GM21723 (cell line): ENCODE results near the gene HAT1.
"Not testable (repeated sequence)": the region's sequence is repeated elsewhere in the genome, so short reads cannot be mapped to it uniquely, and the experiment has no call there.

Experiments used
- ATAC-seq: cut with Tn5 transposase; IDR thresholded peaks from one replicate; pipeline ENCODE4 v1.9.1; 2021; ENCODE audit warnings: mild to moderate bottlenecking, moderate library complexity; ENCODE audit not compliant: unreplicated experiment

Gene HAT1, protein sequence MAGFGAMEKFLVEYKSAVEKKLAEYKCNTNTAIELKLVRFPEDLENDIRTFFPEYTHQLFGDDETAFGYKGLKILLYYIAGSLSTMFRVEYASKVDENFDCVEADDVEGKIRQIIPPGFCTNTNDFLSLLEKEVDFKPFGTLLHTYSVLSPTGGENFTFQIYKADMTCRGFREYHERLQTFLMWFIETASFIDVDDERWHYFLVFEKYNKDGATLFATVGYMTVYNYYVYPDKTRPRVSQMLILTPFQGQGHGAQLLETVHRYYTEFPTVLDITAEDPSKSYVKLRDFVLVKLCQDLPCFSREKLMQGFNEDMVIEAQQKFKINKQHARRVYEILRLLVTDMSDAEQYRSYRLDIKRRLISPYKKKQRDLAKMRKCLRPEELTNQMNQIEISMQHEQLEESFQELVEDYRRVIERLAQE

DNA sequence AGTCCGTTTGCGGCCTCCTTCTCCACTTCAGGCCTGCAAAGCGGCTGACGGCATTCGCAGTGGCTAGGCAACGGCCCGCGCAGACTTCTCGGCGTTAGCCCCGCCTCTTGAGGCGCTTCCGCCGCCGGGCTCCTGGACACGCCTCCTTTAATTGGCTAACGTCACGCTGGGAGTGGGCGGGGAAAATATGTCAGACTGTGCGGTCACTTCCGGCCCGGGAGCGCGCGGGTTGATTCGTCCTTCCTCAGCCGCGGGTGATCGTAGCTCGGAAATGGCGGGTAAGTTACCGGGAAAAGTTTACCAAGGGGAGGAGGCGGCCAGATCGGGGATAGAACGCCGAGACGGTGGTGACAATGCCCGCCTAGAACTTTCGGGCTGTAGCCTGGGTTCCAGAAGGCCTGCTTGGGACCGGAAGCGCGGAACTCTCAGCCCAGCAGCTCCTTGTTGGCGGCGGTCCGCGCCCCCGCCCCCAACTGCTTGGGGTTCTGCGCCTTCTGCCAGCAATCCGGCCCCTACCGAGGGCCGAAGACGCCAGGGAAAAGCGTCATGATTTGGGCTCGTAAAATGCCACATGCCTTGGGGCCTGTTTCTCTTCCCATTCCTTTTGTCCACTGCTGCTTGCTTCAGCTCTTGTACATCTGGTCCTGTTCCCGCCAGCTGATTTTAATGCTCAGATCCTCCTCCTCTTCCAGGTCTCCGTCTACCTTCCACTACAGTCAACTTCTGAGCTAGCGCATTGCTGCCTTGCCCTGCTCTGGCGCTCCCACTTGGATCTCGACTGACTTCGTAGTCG lies at the start of gene HAT1:
Gene HAT1, plus strand, starts transcription at position 232 of the 793 bp plus-strand sequence. Its CDS starts 40 bp downstream, at position 272.
- peak; percentile 96 for ATAC-seq

DNA sequence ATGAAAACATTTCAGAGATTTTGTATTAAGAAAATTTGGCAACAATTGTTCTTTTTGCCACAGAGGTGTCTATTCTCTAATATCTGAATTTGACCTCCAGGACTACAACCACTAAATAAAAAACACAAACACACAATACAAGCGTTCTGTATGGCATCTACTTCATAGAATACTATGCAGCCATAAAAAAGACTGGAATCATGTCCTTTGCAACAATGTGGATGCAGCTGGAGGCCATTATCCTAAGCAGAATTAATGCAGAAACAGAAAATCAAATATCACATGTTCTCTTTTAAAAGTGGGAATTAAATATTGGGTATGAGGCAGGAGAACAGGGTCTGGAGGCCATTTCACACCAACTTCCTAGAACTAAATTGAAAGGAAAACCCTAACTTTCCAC lies 47.7 kb upstream of the HAT1 start:
- ATAC-seq, result no peak

DNA sequence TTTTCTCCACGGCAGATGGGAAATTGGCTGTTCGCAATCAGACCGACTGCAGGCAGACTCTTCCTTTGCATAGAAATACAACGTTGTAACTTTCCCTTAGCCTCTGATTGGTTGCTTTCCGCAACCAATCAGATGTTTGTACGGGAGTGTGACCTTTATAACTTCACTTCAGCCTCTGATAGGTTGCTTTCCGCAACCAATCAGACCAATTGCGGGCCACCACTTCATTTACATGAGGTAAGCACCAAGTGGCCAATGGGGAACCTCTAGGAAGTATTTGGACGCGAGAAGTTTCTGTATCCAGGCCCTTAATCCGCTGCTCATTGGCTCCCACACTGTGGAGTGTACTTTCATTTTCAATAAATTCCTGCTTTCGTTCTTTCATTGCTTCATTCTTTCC lies 47.3 kb upstream of the HAT1 start:
- ATAC-seq, result no peak

- no peak for ATAC-seq
These were observed 43.7 kb upstream of the HAT1 start for GRCh38 chr2:171878481-171878993.

- no peak for ATAC-seq
These were observed 42.4 kb upstream of the HAT1 start for GRCh38 chr2:171879865-171880264.

- no peak for ATAC-seq
These were observed 41.5 kb upstream of the HAT1 start for GRCh38 chr2:171880774-171881173.

DNA sequence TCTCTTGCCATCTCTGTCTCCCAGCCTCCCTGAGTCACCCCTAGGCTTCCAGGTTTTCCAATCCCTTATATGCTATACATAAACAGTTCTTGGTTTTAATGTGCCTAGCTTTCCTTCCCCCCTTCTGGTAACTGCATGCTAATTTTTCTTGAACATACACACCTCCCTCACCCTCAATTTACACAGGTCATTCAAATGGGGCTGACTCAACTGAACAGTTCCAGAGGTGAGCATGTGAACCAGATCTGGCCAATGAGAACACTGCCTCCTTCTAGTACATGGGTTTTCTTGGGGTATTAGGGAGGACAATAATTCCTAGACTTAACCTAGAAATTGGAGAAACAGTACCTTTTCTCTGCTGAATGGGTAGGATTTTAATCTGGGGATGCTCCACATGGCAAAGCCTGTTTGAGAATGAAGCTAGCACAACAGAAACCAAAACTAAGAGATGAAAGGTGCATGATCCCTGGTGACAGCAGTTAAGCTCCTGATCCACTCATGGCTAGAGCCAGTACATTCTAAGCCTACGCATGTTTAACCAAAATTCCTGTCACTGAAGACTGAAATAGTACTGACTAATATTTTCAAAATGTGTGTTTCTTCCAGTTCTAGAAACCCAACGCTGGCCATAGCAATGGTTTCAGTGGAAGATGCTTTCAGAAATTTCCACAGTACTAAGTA lies 40.0 kb upstream of the HAT1 start:
- ATAC-seq, result peak; percentile 68

GRCh38 chr2:171883275-171883893 lies 38.9 kb upstream of the HAT1 start:
- no peak for ATAC-seq

- no peak for ATAC-seq
These were observed 32.9 kb upstream of the HAT1 start for GRCh38 chr2:171889333-171889732.

GRCh38 chr2:171889808-171890207 lies 32.5 kb upstream of the HAT1 start:
- ATAC-seq, result no peak

DNA sequence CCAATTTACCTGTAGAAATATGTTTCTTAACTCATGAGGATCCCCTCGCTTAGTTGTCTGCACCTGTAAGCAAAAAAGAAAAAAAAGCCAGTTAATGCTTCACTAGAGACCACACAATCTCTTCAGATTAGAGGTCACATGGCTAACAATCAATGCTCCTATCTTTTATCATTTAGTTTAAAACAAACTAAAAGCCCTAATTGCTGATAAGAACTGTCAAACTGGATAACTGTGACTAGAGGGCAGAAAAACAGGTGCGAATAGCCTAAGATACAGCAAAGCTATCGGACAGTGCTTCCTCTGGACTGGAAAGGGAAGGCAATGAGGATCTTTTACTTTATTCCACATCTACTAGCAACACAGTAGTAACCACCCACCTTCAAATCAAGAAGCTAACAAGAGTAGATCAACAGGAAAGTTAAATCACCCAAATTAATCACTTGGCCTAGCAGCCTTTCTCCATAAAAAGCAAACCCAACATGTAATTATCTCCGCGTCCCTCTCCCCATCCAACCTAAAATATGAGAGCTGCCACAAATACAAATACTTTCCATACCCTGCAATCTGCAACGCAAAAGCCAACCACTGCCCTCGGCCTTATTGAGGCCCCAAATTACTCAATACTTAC lies 29.0 kb upstream of the HAT1 start:
- no peak for ATAC-seq

DNA sequence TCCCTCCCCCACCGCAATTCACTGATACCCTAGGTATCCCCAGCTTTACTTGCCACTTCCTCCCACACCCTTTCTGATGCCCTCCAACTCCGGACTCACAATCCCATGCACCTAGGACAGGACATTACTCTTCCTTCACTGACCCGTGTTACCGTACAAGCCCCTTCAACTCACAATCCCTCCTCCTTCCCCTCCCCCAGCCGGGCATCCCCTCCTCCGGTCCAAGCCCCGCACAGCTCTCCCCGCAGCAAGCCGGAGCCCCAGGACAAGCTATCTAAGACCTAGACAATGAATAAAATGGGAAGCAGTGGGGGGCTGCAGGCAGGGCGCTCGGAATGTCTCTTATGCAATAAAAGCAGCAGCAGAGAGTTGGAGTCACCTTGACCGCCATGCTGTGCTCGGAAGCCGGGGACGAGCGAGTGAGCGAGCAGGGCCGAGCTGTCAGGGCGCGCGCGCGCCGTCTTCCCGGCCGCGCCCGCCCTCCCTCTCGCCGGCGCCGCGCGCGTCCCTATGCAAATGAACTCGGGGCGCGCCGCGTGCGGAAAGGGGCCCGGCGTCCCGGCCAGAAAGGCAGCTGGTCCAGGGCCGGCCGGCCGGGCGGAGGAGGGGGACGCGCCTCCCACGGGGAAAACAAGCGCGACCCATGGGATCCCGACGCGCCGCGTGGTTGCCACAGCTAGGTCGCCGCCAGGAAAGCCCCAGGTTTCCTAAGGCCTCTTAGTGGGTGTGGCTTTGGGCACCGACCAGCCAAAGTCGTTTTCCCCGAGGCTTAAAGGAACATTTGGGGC lies 28.2 kb upstream of the HAT1 start, which contains the start of gene SLC25A12:
Gene SLC25A12, minus strand, starts transcription at position 421 of the 788 bp plus-strand sequence. Its CDS starts 30 bp downstream, at position 391.
- ATAC-seq, result peak; percentile 93

- ATAC-seq, result no peak
These were observed 27.7 kb upstream of the HAT1 start for GRCh38 chr2:171894612-171894947.

- no peak for ATAC-seq
These were observed 26.5 kb upstream of the HAT1 start for GRCh38 chr2:171895786-171896185.

DNA sequence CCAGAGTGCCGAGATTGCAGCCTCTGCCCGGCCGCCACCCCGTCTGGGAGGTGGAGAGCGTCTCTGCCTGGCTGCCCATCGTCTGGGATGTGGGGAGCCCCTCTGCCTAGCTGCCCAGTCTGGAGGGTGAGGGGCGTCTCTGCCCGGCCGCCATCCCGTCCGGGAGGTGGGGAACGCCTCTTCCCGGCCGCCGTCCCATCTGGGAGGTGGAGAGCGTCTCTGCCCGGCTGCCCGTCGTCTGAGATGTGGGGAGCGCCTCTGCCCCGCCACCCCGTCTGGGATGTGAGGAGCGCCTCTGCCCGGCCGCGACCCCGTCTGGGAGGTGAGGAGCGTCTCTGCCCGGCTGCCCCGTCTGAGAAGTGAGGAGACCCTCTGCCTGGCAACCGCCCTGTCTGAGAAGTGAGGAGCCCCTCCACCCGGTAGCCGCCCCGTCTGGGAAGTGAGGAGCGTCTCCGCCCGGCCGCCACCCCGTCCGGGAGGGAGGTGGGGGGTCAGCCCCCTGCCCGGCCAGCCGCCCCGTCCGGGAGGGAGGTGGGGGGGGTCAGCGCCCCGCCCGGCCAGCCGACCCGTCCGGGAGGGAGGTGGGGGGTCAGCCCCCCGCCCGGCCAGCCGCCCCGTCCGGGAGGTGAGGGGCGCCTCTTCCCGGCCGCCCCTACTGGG lies 22.5 kb upstream of the HAT1 start:
- not testable (repeated sequence) for ATAC-seq

DNA sequence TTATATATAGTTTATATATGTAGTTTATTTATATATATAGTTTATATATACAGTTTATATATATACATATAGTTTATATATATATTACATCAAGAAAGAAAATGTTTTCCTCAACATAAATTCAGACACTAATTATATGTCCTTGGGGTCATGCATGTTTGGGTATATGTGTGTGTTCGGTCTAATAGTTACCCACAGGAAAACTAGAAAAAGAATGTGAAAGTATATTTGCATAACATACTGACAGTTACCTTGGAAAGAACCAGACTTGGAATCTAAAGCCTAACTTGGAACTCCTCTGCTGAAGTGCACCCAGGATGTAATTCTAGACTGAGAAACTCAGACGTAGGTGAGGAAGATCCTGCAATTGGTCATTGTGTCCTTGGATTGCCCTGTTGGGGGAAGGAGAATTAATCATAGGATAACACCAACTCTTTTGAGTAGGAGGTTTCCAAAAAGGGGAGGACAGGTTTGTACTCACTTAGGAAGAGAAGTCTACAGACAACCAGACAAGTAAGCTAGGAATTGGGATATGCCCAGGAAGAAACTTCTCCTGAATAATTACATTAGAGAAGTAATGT lies 19.3 kb upstream of the HAT1 start:
- ATAC-seq, result no peak

- no peak for ATAC-seq
These were observed 14.0 kb upstream of the HAT1 start for GRCh38 chr2:171908235-171908634.

DNA sequence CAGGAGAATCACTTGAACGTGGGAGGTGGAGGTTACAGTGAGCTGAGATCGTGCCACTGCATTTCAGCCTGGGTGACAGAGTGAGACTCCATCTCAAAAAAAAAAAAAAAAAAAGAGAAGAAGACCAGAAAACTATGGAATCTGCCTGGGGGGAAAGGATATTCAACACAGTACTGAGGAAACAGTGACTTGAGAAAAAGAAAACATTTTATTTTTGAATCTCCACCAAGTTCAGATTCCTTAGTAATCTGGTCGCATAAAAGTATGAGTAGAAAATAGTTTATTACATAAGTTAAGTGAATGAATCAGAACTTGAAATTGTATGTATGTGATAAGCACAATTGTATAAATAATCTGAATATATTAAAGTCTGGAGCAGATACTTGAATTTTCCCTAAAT lies 13.0 kb upstream of the HAT1 start:
- no peak for ATAC-seq

DNA sequence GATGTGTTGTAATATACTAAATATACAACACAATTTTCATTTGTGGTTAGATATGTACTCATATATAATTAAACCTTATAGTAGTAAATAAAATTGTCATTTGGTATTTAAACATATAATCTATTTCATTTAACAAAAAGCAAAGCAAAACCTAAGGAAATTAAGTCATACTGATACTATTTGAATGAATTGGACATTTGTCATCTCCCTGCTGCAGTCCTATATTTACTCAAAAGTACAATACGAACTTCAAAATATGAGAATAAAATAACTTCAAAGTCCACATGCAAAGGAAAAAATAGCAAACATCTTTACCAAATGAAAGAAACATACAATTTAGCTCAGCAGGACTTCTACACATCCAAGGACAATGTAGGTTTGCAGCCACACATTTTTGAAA lies 11.8 kb upstream of the HAT1 start:
- no peak for ATAC-seq
